NCI-H524 treated with DMSO at 0.1 percent for 48 hours (cell line): ENCODE results near the gene CD226.
A peak's percentile ranks its signal among the peaks of the same experiment; 100 is the strongest.
"Not testable (repeated sequence)": the region's sequence is repeated elsewhere in the genome, so short reads cannot be mapped to it uniquely, and the experiment has no call there.

Experiments used
- DNase-seq: peaks from one replicate; lab custom pipeline; 2025; lab: John Stamatoyannopoulos, UW

The CD226 gene

DNA sequence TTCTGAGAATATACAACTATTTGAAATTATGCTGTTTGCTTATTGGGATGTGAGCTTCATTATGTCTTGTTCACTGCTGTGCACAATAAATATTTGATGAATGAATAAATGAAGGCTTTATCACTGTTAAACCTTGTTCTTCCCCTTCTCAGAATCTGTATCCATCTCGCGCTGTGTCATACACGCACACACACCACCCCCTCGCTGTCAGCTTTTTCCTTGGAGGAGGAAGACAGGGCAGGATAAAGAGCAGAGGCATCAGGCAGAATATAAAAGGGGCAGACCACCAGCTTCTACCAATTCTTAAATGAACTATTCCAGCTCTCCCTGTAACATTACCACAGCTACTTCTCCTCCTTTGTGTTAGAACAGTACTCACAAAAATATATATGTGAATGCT lies 75.0 kb downstream of the CD226 start:
- no peak for DNase-seq

DNA sequence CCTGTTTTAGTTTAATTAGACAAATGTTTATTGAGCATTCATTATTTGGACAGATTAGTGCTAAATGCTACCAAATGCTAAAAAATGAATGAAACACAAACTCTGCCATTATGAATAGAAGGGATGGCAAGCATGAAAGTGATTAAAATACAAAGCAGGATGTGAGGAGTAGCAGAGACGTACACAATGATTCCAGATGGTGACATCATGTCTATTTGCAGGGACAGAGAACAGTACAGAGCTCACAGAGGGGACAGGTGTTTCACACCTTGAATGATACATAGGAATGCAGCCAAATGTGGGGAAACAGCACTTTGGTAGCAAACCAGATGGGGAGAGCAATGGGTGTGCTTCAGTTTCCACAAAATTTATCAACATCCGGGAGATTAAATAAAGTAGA lies 76.3 kb downstream of the CD226 start:
- no peak for DNase-seq

DNA sequence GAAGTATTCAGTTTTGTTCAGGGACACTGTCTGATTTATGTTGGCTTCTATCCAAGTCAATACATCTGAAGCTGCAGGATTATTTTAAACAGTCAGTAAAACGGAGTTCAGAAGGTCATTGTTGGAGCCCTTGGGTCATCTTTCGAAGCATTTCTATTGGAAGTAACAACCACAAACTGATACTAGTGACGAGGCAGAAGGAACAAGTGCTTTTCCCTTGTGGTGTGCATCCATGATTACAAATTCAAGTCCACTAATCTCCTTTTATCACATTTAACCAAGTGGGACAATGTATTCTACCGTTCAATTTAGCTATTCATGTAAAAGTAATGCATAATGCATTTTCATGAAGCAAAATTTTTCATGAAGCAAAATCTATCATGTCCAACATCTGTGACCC lies 76.9 kb downstream of the CD226 start:
- DNase-seq: no peak

- no peak for DNase-seq
These were observed 81.5 kb downstream of the CD226 start for GRCh38 chr18:69866212-69866611.

DNA sequence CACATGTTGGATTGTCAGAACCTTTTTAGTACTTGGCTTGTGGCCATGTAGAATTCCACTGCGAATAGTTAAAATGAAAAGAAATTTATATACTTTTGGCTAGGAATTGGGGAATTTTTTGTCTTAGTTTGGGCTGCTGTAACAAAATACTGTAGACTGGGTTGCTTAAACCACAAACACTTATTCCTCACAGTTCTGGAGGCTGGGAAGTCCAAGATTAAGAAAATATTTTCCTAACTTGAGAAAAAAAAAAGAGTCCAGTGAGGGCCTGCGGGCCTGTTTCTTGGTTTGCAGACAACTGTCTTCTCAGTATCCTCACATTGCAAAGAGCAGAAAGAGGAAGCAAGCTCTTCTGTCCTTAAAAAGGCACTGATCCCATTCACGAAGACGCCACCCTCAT lies 81.9 kb downstream of the CD226 start:
- no peak for DNase-seq

DNA sequence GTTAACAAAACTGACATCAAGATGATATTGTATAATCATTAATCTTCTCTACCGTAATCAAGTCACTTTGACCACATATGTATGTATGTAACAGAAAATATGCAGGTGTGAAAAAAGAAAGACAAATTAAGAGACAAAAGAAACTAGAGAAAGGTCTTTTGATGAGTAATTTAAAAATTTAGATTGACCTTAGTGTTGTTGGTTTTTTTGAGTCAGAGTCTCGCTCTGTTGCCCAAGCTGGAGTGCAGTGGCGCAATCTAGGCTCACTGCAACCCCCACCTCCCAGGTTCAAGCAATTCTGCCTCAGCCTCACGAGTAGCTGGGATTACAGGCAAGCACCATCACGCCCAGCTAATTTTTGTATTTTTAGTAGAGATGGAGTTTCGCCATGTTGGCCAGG lies 82.9 kb downstream of the CD226 start:
- DNase-seq: not testable (repeated sequence)

DNA sequence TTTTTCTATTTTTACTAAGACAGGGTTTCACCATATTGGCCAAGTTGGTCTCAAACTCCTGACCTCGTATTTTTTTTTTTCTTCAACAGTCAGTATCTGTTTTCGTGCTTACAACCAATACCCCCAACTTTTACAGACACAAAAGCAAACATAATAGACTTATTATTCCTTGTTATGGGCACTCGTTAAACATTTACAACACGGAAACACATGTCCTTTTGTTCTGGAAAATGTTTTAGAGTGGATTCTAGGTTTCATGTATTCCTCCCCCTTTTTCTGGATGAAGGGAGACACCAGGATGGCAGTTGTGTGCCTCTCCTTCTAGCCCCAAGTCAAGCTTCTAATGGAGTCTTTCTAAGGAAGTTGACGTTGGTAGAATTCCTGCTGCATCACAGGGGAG lies 88.8 kb downstream of the CD226 start:
- no peak for DNase-seq

- no peak for DNase-seq
These were observed 93.2 kb downstream of the CD226 start for GRCh38 chr18:69854455-69854854.

DNA sequence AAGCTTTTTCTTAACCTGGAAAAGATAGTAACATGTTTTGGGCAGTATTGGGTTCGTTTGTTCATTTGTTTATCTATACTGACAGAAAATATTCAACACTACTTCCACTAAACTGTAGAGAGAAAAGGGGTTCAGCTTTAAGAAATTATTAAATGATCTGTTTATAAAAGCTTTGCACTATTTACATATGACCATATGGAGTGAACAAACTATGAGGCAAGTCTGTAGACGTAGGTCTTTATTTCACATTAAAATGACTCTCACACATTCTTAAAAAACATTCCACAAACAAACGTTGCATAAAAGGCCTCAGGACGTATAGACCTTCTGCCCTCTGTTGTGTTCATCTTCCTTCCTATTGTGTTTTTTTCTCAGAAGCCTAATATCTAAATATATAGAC lies 94.6 kb downstream of the CD226 start:
- no peak for DNase-seq

- peak; percentile 20 for DNase-seq
These were observed 101.8 kb downstream of the CD226 start for GRCh38 chr18:69845593-69846506.

DNA sequence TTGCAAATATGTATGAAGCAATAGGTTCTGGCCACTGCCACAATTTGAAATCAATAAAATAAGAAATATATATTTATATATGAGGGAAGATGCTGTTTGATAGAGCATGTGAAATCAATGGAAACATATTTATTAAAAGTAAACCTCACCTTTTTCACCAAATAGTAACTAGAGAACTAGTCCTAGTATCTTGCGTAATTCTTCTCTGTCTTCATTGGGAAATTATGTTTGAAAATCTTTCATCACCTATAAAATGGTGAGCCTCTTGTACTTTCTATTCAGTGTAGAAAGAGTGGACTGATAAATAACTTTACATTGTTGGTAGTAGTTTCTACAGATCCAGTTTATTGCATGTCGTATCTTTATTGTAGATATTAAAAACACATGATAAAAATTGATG lies 103.0 kb downstream of the CD226 start:
- DNase-seq: no peak

GRCh38 chr18:69843015-69843414 lies 104.7 kb downstream of the CD226 start:
- DNase-seq: no peak

DNA sequence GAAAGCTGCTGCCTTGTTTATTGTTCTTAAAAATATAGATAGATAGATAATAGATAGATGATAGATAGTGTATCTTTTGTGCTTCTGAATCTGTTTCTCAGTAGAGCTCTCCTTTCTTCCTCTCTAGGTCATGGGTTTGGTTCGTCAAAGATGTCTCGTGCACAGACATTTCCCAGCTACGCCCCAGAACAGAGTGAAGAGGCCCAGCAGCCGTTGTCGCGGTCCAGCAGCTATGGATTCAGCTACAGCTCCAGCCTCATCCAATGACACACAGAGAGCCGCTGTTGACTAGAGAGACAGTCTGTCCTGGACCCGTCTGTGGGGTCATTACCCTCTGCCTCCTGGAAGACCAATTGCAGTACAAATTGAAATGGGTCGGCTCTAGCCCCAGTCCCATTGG lies 106.6 kb downstream of the CD226 start:
- no peak for DNase-seq

DNA sequence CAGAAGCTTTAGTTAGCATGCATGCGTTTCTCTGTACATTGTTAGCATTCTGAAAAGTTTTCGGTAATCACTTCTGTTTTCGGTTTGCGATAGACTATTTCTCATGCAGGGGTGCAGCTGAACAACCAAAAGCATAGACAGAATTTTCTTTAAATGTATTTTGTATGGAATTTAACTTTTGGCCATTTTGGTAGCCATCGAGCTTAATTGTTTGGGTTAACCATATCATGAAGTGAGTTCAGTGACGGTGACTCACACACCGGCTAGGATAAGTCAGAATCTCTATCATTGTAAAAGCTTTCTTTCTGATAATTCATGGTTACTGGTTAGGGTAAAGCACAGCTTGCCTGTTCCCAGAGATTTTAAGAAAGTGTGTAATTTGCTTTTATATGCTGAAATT lies 107.2 kb downstream of the CD226 start:
- no peak for DNase-seq

DNA sequence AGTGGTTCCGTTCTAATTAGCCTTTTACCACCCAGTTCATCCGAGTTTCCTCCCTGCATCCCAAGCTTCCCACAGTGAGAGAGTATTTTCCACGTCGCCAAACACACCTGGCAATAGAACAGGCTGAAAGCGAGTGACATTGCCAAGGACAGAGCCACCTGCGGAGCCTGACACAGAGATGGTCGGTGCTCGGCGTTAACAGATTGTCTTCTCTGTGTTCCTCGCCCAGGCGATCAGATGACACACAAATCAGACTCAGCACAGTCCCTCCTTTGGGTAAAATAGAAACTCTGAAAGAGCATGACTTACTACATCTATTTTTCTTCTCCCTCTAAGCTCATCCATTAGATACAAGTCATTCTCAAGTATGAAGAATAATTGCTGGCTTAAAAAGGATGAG lies 107.7 kb downstream of the CD226 start:
- DNase-seq: no peak

GRCh38 chr18:69839497-69839896 lies 108.2 kb downstream of the CD226 start:
- DNase-seq: no peak

GRCh38 chr18:69838620-69839411 lies 108.9 kb downstream of the CD226 start:
- DNase-seq: no peak

DNA sequence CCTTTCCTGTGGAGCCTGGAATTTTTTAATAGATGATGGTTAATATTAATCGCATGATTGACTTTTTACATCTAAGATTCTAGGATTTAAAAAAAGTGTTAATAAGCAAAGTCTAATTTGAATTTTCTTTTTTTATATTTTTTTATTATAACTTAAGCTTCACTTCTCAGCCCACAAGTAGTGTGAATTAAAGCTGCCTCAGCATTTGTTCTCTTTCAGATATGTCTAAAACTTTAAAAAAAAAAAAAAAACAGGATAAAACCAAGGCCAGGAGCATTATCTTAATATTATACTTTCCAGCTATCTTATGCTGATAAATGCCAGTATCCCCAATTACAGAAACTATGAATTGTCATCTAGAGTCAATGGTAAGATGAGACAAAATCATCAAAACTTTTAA lies 109.7 kb downstream of the CD226 start:
- no peak for DNase-seq

GRCh38 chr18:69834980-69835379 lies 112.7 kb downstream of the CD226 start:
- DNase-seq: not testable (repeated sequence)

GRCh38 chr18:69830189-69830588 lies 117.5 kb downstream of the CD226 start:
- DNase-seq: no peak

DNA sequence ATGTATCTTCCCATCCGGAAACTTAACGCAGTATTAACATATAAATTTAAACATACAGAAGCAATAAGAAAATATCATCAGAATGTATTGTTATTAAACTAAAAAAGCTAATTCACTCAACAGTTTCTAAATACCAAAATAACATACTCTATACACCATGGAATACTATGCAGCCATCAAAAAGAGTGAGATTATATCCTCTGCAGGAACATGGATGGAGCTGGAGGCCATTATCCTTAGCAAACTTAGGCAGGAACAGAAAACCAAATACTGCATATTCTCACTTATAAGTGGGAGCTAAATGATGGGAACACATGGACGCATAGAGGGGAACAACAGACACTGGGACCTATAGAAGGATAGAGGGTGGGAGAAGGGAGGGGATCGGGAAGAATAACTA lies 127.1 kb downstream of the CD226 start:
- DNase-seq: no peak

- no peak for DNase-seq
These were observed 128.2 kb downstream of the CD226 start for GRCh38 chr18:69819460-69819859.

GRCh38 chr18:69817335-69817940 lies 130.2 kb downstream of the CD226 start:
- no peak for DNase-seq
